Skeletal muscle cell (primary cell): ENCODE measurements around the gene P4HB.

ENCODE experiments used
- DNase-seq: peaks from one replicate; pipeline ENCODE4 v3.0.0-alpha.2; 2010; ENCODE audit warnings: low read depth
- H3K4me3 ChIP-seq: 2 replicates; pipeline ENCODE4 v1.5.1; 2011; ENCODE audit warnings: low read depth, mild to moderate bottlenecking, control low read depth, low read length, moderate library complexity

The P4HB gene

DNA sequence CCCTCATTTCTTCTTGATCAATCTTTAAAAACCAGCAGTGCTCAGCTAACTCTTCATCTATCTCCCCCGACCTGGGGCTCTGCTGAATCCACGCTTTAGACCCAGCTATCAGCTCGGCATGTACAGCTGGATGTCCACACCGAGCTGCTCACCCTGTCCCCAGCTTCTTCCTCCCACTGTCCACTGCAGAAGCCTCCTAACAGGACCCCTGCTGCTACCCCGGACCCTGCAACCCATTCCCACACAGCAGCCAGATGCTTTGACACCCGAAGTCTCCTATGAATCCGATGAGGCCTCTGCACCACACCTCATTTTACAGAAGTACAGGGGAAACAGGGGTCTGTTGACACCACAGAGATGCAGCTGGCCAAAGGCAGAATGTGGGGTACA is 42.6 kb downstream of the P4HB start:
- H3K4me3 ChIP-seq: no peak overlapping the region
- DNase-seq: no peak

DNA sequence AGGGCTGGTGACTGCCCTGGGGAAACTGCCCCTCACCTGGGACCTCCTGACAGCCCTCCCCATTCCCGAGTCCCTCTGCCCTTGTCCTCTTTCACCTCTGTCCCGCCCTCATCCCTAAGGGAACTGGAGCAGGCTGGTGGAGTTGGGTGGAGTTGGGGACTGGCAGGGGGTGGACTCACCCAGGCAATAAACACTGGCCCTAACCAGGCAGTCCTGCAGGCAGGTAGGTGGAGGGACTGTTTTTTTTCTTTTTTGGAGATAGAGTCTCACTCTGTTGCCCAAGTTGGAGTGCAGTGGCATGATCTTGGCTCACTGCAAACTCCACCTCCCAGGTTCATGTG is 44.7 kb downstream of the P4HB start:
- no peak overlapping the region for H3K4me3 ChIP-seq
- no peak for DNase-seq

DNA sequence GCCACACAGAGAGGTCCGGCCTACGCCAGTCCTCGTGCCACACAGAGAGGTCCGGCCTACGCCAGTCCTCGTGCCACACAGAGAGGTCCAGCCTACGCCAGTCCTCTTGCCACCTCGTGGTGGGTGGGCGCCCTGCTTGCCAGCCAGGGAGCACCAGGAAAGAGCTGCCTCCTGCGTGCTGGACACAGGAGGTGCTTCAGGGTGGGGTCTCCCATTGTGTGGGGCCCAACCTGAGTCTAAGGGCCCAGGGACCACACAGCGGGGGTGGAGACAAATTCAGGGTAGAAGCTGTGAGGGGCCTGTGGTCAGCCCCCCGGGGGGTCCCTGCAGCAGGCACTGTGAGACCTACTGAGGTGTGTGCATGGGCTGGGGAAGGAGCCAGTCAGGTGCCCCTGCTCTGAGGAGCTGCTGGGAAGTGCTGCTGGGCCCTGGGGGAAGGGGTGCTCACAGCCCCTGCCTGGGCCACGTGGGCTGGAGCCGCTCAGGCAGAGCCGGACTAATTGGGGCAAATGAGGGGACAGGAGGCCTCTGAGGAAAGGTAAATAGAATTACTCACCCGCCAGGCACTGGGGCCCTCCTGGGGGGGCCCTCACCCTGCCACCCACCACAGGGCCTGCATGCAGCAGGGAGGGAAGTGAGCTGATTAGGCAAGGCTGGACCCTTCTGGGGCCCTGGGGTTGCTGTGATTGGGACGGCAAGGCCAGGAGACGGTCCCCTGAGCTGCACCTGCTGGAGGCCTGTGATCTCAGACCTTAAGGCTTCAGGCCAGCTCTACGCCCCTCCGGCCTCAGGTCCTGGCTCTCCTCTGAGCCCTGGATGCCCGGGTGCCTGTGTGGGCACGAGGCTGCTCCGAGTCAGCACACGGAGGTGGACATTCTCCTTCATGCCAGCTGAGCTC is 45.3 kb downstream of the P4HB start:
- H3K4me3 ChIP-seq: no peak overlapping the region
- no peak for DNase-seq

DNA sequence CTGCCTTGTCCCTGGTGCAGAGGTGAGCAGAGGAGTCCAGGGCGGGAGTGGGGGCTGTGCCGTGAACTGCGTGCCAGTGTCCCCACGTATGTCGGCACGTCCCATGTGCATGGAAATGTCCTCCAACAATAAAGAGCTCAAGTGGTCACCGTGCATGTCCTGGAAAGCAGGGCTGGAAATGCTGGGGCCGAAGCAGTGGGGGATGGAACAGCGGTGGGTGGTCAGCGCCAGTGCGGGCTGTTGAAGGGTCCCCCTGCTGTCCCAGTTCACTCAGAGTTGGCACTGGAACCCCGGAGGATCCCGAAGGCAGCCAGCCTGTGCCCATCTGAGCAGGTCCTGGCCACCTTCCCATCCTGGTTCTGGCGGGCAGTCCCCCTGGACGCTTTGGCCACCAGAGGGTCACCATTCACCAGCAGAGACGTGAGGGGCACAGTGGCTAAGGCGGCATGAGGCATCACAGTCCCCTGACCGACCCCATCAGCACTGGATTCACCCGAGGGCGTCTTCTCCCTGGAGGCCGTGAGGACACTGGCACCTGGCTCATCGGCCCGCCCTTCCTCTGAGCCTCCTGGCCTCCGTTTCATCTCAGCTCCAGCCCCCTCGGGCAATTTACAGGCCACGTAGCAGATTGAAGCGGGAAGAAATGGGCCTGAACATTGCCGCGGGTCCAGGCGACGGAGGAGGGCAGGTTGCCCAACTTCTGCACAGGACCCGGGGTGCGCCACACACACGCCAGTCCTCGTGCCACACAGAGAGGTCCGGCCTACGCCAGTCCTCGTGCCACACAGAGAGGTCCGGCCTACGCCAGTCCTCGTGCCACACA is 46.3 kb downstream of the P4HB start:
- DNase-seq: no peak

DNA sequence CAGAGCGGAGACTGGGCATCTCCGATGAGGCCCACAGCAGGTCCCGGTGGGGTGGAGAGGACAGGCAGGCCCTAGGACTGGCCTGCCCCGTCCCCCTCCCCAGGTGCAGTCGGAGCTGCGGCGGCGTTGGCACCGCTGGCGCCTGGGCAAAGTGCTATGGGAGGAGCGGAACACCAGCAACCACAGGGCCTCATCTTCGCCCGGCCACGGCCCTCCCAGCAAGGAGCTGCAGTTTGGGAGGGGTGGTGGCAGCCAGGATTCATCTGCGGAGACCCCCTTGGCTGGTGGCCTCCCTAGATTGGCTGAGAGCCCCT is 47.0 kb downstream of the P4HB start:
- H3K4me3 ChIP-seq: no peak overlapping the region
- DNase-seq: no peak

More for the DNA sequence above, 46.3 kb downstream of the P4HB start:
- no peak overlapping the region for H3K4me3 ChIP-seq

DNA sequence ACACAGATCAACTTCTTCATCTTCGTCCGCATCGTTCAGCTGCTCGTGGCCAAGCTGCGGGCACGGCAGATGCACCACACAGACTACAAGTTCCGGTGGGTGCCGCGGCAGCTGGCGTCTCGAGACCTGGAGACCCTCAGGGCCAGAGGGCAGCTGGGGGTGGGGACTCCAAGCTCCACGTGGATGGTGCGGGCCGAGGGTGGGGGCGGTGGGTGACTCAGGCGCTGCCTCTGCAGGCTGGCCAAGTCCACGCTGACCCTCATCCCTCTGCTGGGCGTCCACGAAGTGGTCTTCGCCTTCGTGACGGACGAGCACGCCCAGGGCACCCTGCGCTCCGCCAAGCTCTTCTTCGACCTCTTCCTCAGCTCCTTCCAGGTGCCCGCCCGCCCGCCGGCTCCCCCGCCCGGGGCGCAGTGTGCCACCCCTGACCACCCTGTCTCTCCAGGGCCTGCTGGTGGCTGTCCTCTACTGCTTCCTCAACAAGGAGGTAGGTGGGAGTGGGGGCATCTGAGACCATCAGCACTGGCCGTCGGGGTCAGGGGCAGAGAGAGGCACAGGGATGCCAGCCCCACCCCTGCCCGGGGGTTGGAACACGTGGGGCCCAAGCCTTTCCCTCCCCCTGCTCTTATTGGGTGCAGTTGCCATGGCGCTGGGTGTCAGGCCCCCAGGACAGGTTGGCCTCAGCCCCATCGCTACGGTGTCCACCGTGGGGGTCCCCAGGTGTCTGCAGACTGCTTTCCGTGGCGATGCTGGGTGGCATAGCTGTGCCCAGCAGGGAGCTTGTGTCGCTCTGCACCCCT is 47.6 kb downstream of the P4HB start:
- no peak overlapping the region for H3K4me3 ChIP-seq
- DNase-seq: no peak

DNA sequence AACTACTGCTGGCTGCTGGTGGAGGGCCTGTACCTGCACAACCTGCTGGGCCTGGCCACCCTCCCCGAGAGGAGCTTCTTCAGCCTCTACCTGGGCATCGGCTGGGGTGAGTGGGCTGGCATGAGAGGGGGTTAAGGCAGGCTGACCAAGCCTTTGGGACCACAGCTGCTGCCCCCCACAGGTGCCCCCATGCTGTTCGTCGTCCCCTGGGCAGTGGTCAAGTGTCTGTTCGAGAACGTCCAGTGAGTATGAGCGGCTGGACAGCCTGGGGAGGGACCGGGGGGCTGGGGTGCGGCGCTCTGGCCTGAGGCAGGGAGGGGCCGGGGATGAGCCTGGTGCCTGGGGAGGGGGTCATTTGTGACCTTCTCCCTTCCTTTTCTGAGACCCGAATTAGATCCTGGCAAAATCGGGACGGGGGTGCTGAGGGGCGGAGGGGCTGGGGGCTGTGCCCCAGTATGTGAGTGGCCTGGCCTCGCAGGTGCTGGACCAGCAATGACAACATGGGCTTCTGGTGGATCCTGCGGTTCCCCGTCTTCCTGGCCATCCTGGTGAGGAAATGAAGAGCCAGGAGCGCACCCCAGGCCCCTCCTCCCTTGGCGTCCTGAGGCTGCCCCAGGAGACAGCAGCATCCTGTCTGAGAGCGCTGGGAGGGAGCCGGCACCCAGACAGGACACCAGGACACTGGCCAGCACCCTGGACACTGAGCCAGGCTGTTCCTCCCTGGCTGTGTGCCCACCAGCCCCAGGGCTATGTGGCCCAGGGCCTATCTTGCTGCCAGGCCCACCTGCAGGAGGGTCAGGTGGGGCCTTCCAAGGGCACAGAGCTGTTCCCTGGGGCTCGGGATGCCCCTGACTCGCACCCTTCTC is 48.4 kb downstream of the P4HB start:
- H3K4me3 ChIP-seq: no peak overlapping the region
- DNase-seq: no peak

DNA sequence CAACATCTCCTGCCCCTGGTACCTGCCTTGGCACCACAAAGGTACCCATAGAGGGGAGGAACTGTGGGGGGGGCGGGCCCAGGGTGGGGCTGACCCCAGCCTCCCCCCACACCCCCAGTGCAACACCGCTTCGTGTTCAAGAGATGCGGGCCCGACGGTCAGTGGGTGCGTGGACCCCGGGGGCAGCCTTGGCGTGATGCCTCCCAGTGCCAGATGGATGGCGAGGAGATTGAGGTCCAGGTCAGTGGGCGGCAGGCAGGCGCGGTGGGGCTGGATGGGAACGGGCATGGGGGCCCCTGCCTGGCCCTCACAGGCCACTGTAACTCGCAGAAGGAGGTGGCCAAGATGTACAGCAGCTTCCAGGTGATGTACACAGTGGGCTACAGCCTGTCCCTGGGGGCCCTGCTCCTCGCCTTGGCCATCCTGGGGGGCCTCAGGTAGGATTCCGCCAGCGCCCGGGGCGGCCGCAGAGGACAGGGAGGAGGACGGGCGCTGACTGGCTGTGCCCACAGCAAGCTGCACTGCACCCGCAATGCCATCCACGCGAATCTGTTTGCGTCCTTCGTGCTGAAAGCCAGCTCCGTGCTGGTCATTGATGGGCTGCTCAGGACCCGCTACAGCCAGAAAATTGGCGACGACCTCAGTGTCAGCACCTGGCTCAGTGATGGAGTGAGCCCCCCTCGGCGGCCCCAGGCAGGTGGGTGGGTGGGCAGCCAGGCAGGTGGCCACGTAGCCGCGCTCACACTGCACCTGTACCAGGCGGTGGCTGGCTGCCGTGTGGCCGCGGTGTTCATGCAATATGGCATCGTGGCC is 49.2 kb downstream of the P4HB start:
- no peak overlapping the region for H3K4me3 ChIP-seq

DNA sequence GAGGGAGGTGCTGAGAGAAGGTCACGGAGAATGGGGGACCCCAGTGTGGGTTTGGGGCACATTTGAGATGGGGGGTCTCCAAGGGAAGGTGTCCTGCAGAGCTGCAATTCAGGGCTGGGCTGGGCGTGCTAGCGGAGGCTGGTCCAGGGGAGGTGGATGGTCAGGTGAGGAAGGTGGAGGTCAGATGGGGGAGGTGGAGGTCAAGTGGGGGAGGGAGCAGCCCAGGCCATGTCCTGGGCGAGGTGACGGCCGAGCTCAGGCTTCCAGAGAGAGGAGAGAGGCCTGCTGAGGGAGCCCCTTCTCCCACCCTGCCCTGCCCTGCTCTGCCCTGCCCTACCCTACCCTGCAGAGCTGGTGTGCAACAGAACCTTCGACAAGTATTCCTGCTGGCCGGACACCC is 49.9 kb downstream of the P4HB start:
- DNase-seq: no peak
- H3K4me3 ChIP-seq: no peak overlapping the region

More for the DNA sequence above, 49.2 kb downstream of the P4HB start:
- DNase-seq: no peak

DNA sequence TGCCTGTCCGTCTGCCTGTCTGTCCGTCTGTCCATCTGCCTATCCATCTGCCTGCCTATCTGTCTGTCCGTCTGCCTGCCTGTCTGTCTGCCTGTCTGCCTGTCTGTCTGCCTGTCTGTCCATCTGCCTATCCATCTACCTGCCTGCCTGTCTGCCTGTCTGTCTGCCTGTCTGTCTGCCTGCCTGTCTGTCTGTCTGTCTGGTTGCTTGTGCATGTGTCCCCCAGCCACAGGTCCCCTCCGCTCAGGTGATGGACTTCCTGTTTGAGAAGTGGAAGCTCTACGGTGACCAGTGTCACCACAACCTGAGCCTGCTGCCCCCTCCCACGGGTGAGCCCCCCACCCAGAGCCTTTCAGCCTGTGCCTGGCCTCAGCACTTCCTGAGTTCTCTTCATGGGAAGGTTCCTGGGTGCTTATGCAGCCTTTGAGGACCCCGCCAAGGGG is 50.8 kb downstream of the P4HB start:
- DNase-seq: no peak
- H3K4me3 ChIP-seq: no peak overlapping the region

DNA sequence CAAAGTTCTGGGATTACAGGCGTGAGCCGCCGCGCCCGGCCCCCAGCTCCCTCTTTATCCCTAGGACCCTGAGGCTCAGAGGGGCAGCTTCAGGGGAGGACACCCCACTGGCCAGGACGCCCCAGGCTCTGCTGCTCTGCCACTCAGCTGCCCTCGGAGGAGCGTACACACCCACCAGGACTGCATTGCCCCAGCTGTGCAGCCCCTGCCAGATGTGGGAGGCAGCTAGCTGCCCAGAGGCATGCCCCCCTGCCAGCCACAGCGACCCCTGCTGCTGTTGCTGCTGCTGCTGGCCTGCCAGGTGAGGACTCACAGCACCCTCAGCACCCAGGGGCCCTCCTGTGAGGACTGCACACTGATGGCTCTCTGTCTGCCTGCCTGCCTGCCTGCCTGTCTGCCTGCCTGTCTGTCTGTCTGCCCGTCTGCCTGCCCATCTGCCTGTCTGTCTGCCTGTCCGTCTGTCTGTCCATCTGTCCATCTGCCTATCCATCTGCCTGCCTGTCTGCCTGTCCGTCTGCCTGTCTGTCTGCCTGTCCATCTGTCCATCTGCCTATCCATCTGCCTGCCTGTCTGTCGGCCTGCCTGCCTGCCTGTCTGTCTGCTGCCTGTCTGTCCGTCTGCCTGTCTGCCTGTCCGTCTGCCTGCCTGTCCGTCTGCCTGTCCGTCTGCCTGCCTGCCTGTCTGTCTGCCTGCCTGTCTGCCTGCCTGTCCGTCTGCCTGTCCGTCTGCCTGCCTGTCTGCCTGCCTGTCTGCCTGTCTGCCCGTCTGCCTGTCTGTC is 51.4 kb downstream of the P4HB start:
- H3K4me3 ChIP-seq: no peak overlapping the region
- DNase-seq: no peak

DNA sequence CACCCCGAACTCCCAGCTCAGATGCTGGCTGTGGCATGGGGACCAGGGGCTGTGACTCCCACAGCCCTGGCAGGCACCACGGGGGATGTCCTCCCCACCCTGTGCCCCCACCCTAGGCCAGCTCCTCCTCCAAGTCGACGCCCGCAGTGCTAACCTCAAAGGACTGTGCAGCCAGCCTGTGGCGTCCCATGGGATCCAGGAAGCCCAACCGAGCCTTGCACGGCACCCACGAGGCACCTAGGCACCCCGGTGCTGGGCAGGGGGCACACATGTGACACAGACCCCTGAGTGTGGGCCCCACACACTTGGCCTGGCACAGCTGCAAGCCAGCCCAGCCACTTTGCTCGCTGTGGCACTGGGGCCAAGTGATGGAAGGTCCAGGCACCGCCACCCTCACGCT is 52.5 kb downstream of the P4HB start:
- no peak overlapping the region for H3K4me3 ChIP-seq
- no peak for DNase-seq

DNA sequence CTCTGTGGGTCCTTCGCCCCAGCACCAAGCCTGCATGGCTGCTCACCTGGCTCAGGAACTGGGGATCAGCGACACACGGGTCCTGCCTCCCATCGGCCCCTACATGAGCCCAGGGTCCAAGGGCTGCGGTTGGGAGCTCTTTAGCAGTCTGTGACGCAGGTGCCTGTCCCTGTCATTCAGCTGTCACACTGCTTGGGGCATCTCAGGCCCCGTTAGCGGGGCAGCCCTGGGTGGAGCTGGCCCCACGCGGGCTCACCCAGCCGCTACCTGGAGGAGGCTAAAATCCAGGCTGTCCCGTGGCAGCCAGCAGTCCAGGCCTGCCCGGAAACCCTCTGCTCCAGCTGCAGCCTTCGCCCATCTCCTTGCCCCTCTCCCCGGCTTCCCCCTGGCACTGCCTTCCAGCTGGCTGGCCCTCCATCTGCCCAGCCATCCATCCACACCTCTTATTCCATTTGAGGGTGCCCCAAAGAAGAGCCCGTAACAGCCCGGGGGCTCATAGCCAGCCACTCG is 53.1 kb downstream of the P4HB start:
- no peak for DNase-seq
- H3K4me3 ChIP-seq: no peak overlapping the region

DNA sequence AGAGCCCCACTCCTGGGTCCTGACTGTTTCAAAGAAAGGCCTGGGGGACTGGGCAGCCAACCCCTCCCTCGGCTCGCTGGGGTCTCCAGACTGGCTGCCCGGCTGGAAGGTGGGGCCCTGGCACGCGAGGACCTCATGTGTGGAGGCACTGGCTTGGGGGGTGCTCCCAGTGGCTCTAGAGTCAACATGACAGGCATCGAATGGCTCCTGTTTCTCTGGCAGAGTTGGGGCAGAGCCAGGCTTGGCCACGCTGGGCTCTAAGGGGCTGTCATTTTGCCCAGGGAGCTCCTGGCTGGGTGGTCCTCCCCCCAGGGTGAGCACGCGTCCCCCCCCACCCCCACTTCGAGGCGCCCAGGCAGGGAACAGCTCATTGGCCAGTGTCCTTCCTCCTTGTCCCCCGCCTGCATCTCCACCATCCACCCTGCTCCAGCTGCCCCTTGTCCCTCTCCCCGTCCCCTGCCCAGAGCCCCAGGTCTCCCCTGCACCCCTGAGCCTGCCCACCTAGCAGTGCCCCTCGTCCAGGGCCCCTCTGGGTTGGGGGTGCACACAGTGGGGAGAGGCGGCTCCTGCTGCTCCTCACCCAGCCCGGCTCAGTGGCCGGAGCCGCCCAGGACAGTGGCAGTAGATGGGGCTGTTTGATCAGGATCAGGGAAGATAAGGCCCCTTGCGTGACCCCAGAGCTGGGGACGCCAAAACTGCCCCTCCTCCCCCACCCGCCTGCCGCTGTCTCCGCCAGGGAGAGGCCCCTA is 53.7 kb downstream of the P4HB start:
- no peak for DNase-seq
- no peak overlapping the region for H3K4me3 ChIP-seq

DNA sequence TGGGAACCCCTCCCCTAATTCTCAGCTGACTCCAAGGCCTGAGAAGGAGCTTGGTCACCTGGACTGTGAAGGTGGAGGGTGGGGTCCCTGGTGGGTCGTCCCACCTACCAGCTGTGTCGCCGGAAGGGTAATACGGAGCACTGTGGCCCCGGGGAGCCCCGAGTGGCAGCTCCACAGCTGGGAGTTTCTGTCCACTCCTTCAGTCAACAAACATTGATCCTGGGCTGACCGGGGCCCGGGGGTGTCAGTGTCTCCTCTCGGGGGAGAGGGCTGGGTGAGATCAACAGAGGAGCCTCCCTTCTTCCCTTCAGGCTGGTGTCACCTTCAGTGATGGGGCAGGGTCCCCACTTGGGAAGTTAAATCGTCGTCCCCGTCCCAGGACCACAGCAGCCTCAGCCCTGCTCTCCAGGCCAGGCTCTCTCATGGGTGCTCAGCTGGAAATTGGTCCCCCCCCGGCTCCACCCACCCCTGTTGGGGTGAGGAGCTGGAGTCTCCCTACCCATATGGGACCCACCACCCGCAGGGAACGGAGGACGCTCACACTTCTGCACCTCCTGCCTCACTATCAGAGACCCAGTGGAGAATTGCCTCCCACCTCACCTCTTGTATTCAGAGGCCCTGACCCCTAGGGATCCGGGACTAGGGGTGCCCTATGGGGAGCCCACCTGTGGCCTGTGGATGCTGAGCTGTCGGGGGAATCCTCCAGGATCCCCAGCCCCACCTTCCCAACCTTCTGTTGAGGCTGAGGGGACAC is 54.5 kb downstream of the P4HB start:
- H3K4me3 ChIP-seq: no peak overlapping the region
- DNase-seq: no peak
